Testis (tissue), 2 donors: ENCODE measurements around the gene RGL2.

ENCODE experiments used
- POLR2A ChIP-seq: fragments of 450-650 bp; IDR thresholded peaks from one replicate; pipeline ENCODE4 v1.6.1; 2017; ENCODE audit warnings: antibody characterized with exemption, mild to moderate bottlenecking, moderate library complexity
- TF ChIP-seq, protein P1 (sequence below), 3 experiments: fragments of 450-650 bp in 2 of 3; fragments of 200-600 bp in 1 of 3; sonication (generic) in 1 of 3; IDR thresholded peaks; one replicate each; pipeline ENCODE4 v1.5.1; 2016 to 2019; ENCODE audit warnings: antibody characterized with exemption in 3 of 3, mild to moderate bottlenecking in 2 of 3, moderate library complexity in 1 of 3

DNA sequence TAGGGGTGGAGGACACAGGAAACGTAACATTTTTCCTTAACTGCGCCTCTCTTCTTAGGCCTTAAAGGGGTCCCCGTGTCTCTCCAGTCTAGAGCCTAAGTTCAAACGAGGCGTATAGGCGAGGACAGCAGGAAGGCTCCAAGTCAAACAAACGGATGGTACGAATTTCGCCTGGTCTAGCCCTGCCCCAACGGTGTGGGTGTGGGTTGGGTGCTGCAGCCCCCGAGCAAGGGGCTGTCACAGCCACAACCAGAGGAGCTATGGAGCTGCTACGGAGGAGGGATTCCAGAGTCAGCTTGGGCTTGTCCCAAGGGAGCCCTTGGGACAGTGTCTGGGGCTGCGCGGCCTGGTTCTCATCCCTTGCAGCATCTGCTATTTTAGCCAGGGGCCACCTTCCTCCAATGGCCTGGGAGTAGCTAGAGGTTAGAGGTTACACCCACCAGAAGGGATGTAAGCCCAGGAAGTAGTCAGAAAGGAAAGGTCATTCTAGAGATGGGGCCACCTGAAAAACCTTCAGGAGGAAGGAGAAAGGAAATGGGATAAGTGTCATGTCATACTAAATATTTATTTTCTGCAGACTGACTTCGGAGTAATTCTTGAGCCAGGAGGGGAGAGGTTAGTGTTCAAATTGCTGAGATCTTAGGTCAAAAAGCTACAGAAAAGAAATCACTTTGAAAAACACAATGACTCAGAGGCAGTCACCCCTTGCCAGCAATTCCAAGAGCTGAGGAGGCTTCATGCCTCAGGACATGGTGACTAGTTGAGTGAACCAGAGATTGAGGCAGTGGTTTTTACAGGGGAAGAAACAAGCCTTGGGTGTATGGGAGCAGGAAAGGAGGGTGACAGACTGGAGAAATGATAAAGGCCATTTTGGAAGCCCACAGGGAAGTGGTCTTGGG lies 48.8 kb downstream of the RGL2 start:
- TF ChIP-seq, protein P1, sequence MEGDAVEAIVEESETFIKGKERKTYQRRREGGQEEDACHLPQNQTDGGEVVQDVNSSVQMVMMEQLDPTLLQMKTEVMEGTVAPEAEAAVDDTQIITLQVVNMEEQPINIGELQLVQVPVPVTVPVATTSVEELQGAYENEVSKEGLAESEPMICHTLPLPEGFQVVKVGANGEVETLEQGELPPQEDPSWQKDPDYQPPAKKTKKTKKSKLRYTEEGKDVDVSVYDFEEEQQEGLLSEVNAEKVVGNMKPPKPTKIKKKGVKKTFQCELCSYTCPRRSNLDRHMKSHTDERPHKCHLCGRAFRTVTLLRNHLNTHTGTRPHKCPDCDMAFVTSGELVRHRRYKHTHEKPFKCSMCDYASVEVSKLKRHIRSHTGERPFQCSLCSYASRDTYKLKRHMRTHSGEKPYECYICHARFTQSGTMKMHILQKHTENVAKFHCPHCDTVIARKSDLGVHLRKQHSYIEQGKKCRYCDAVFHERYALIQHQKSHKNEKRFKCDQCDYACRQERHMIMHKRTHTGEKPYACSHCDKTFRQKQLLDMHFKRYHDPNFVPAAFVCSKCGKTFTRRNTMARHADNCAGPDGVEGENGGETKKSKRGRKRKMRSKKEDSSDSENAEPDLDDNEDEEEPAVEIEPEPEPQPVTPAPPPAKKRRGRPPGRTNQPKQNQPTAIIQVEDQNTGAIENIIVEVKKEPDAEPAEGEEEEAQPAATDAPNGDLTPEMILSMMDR (IDR thresholded peaks at IDR 0.05): no peak
- no peak for TF ChIP-seq POLR2A
